HG03025 (cell line): ENCODE results near the gene AUTS2.
A peak's percentile ranks its signal among the peaks of the same experiment; 100 is the strongest.

Source experiments
- ATAC-seq: cut with Tn5 transposase; IDR thresholded peaks from one replicate; pipeline ENCODE4 v1.9.1; 2021; ENCODE audit warnings: mild to moderate bottlenecking, moderate library complexity; ENCODE audit not compliant: unreplicated experiment, low FRiP score

The AUTS2 gene

DNA sequence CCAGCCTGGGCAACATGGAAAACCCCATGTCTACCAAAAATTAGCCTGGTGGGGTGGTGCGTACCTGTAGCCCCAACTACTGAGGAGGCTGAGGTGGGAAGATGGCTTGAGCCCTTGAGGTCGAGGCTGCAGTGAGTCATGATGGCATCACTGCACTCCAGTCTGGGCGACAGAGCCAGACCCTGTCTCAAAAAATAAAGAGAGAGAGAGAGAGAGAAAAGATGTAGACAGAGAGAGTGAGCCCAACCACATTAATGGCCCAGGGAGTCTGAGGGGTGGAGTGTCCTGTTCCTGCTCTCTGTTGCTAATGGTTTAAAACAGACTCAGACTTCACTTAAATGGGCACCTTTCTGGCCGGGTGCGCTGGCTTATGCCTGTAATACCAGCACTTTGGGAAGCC, 1078.0 kb downstream of the AUTS2 start:
- ATAC-seq = no peak

DNA sequence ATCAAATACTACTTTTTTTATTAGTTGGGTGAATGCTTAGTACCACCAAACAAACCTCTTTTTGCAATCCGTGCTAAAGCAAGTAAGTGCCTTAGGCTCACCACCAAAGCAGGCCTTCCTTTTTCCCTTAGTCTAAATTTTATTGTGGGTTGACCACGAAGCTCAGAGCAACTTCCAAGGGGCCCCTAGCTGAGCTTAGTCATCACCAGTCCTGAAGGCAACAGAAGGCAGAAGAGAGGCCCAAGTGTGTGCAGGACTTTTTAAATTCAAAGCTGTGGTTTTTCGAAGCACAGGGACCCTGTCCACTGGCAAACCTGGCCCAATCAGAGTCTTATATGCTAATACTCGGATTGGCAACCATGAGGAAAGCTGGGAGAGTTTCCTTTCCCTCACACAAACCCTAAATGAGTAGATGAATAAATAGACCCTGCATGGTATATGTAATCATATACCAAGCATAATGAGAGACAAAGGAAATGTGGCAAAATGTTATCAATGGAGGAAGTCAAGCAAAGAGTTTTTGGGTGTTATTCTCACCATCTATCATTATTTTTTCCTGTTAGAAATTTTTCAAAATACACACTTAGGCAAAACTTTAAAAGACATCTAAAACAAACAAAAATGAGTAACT, 1080.5 kb downstream of the AUTS2 start:
- no peak for ATAC-seq

DNA sequence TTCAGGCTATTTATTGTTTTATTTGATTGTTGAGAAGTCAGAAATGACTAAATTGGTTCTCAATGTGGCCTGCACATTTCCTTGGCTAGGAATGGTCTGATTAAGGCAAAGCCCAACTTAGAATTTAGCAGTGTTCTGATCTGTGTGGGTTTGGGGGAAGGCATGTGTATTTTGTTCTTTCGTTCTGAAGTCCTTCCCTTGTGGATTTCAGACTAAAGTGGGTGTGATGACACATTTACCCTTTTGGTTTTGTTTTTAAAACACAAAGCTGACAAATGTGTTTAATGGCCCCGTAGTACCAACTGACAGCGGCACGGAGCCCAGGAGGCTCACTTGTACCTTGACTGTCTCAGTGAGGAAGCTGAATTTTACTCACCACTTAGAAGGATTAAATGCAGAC, 1081.4 kb downstream of the AUTS2 start:
- ATAC-seq = no peak

DNA sequence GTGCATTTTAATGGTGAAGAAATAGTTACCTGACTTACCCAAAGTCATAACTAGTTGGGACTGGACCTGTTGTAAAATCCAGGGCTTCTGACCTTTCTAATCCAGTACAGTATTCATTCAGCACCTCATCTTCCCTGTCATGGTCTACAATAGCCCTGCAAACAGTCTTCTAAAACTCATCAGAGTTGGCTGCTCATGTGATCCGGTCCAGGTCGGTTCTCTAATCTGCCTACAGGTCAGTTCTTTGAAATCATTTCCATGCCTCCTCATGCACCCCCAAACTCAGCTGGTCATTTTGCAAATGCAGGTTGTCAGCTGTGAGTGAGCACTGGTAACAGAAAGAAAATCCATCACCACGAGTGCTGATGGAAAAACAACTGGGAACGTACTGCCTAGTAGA, 1082.0 kb downstream of the AUTS2 start:
- ATAC-seq = no peak

DNA sequence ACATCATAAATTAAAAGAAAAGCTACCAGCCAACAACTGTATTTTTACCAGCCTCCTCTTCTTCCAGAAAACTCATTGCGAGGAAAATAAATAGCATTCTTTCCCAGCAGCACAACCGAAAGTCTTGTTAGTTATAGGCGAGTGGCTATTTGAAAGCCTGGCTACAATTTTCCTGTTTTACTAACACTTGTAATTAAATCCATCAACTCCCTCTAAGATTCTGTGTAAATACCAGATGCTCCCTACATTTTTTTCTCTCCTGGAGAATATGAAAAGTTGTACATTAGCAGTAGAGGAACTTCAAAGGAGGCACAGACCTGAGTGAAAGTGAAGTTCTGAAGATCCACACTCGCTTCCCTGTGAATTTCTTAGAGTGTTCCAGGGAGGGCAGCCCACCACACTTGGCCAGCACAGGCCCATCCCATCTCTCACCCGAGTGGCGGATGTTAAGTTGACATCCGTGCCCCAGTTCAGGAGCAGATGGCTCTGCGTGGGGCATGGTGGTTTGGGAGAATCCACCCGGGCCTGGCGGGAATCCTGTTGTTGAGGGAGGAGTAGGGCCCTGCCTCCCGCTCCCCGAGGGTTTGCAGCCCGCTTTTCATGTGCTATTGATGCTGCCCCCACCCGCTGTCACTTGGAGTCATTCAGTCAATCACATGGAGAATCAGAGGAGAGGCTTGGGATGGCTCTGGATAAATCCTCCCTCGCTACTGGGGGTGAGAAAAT, 1082.6 kb downstream of the AUTS2 start:
- ATAC-seq = no peak

DNA sequence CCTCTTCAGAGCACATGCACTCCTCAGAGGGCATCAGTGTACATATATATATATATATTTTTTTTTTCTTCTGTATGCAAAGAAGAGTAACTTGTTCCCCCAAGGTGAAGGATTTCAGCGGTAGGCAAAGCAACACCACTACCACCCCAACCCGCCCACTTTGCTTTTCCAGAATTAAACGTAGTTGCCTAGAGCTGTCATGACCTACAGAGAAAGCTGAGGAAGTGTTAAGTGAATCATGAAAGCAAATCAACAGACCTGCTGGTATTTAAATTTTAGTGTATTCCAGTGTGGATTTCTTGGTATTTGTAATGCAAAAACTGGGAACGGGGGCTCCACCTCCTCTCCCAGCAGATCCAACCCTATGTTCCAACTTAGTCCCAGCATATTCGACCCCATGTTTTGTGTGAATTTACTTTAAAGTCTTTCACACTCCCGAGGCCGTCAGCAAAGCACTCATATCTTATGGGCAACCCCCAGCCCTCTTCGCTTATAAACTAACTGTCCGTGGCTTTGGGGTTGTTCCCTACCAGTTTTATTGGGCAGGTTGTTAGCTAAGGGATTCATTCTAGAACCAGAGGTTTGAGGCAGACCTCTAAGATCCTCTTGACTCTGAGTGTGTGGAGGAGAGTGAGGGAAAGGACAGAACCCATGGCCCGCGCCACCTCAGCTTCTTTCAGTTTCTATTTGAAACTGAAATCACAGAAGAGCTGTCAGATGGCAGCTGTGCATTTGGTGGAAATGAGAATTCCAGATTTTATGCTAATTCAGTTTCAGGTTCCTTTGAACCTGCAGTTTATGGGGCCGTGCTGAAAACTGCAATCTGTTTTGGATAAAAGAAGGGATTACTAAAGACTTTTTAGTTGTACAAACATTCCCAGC, 1083.4 kb downstream of the AUTS2 start:
- peak; percentile 85 for ATAC-seq

DNA sequence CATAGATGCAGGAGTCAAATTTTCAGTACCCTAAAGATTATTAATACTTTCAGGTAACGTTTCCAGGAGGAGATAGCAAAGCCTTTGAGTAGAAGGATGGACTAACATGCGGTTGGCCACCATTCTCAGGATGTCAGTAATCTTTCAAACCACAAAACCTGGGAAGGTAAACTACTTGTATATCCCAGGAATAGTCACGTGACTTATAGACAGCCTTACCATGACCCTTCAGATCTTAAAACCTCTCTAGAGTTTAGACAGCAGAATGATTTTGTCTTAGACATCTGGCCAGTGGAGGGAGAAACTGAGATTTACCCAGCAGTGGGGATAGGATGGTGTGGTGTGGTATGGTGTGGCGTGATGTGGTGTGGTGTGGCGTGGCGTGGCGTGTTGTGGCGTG, 1085.9 kb downstream of the AUTS2 start:
- ATAC-seq = no peak

DNA sequence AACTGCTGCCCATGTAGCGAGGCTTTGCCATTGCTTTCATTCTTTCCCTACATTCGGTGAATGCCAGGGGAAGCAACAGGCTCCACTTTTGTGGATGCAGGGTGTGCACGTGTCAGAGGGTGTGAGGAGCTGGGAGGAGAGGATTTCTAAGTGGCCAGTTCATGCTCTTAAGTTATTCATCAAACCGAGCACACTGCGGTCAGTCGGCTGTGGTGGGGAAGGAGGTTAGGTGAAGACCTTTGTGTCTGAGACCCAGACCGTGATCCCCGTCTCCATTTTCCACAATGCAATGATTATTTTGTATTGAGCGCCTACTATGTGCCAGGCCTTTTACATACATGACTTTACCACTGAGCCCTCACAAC, 1095.0 kb downstream of the AUTS2 start:
- no peak for ATAC-seq

DNA sequence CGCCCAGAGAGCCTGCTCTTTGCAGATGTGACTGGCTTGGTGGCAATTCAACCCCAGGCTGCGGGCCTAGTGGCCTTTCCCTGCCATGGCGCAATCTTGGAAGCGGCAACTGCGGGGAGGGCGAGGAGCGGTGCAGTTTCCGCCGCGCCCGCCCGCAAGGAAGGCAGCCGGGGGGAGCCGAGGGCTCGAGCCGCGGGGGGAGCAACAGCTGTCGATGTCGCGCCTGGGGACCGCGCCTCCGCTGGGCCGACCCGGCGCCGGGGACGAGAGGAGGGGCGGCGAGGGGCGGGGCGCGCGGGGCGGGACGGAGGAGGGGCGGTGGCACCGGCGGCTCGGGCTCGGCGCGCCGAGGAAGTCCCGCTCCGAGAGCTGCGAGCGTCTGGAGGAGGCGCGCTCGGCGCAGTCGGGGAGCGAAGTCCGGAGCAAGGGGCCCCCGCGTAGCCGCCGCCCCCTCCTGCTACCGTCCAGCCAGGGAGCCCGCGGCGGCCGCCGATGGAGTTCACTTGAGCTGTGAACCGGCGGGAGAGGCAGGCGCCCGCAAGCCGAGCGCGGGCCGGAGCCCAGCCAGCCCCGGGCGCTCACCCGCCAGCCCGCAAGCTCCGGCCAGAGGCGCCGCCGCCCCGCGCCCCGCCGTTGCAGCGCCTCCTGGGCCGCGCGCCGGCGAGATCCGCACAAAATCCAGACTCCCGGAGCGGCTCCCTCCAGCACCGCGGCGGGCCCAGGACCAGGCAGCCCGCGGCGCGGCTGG, 1095.6 kb downstream of the AUTS2 start:
- ATAC-seq = peak; percentile 66

DNA sequence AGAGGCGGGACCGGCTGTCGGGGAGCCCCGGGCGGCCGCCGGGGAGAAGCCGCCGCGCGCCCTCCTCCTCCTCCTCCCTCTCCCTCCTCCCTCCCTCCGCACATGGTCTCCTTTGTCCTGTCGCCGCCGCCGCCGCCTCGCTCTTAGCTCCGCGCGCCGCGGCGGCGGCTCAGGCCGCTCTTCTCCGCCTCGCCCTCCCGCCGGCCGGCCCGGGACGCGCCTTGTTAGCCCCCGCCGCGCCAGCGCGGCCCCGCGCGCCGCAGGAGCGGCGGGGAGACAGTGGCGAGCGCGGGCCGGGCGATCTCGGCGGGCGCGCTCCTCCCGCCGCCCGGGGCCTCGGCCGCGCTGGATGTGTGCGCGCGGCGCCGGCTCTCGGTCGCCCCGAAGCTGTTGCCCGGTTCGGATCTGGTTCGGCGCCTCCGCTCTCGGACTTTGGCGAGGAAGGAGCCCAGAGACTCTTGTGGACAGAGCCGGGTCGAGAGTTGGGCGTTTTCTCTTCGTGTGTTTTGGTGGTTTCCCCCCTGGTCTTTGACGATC, 1096.2 kb downstream of the AUTS2 start:
- ATAC-seq = peak; percentile 44

DNA sequence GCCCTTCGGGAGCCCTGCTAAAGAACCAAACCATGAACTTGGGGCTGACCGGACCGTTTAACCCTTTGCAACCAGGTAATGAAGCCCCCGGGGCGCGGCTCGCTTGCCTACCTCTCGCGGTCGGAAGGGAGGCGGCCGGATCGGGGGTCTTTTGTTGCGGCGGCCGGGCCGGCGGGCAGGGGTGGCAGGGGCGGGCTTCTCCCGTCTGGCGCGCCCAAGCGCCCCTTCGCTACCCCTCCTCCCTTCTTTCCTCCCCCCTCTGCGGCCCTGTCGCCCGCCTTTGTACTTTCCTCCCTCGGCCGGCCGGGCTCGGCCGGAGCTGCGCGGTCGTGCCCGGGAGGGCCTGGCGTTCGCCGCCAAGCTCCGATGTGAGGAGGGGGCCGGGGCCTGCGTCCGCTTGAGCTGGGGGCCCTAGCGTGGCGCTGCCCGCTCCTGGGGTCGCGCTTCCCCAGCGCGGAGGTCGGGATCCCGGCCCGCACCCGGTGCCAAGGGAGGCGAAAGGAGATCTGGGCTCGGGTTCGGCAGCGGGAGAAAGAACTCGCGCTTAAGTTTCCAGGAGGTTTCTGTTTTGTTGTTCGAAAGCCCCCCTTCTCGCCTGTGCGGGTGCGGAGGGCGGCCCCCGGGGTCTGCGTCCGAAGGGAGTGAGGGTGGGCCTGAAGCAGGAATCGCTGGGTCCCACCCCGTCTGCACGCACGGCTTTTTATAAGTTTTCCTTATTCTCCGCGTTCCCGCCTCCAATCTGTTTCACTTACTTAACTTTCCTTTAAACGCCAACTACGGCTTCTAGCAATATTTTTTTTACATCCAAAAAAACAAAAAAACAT, 1096.9 kb downstream of the AUTS2 start:
- ATAC-seq = no peak

DNA sequence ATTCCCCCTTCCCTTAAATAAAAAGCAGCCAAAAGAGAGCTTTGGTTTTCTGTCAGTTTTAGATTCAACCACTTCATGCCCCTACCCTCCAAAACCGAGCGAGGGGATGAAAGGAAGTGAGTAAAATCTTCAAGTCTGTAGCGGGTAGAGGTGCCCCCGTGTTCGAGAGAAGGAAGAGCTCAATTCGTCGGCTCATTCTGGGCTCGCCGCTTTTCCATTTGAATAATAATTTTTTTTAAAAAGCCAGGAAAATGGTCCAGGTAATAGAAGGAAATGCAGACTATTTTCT, 1097.5 kb downstream of the AUTS2 start:
- no peak for ATAC-seq

DNA sequence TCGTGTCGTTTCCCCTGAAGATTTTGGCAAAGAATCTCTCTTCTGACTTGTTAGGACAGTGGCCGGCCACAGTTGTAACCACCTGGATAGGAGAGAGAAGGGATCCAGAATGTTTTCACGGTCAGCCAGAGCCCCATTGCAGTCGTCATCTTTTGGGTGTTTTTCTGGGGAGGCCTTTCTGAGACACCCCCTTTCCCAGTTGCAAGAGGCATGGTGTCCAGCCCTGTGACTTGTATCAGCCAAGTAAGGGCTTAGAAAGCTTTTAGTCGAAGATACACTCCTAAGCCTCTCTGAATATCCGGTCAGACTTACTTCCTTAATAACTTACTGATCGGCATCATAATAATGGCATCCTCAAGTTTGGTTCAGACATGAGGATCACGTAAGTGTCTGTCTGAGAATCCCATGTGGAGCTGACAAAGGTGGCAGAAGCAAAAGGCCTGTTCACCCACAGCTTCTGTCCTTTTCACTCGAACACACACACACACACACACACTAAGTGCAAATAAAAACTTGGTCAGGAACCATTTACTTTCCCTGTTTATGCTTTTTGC, 1098.0 kb downstream of the AUTS2 start:
- no peak for ATAC-seq

DNA sequence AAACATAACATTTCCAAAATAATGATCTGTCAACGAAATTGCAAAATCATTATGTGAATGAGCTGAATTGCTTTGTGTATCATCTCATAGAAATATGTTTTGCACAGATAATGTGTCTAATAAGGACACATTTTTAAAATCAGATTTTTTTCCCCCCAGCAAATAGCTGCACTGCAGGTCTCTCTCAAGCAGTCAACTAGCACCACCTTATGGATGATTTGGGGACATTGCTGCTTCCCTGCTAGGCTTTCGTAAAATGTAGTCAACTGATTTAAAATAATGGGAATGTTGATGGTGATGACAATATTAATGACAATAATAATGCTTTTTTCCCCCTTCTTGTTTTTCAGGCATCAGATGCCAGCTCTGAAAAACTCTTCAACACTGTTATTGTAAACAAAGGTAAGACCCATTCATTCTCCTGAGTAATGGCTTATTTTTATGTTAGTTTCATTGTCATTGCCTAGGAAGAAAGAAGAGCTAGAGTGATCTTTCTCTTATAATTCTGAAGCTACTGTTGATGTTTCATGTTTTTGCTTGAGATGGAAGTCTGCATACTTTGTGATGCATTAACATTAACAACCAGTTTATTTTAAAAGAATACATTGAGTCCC, 1100.1 kb downstream of the AUTS2 start:
- ATAC-seq = no peak

DNA sequence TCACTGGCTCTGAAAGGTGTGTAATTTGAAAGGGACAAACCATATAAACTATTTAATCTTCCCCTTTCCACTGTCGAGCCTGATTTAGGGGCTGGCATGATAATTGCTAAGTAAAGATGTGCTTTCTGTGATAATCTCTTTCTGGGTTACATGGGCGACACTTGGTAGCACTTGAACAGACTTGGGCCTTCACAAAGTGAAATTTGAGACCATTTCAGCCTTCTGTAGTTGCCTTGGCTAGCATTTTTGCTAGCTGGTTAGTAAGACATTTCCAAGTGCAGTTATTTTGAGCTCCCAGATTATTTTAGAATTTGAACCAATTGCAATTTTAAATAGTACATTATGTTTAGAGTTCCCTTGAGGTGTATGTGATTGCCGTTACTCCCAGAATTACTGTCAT, 1101.0 kb downstream of the AUTS2 start:
- ATAC-seq = no peak

DNA sequence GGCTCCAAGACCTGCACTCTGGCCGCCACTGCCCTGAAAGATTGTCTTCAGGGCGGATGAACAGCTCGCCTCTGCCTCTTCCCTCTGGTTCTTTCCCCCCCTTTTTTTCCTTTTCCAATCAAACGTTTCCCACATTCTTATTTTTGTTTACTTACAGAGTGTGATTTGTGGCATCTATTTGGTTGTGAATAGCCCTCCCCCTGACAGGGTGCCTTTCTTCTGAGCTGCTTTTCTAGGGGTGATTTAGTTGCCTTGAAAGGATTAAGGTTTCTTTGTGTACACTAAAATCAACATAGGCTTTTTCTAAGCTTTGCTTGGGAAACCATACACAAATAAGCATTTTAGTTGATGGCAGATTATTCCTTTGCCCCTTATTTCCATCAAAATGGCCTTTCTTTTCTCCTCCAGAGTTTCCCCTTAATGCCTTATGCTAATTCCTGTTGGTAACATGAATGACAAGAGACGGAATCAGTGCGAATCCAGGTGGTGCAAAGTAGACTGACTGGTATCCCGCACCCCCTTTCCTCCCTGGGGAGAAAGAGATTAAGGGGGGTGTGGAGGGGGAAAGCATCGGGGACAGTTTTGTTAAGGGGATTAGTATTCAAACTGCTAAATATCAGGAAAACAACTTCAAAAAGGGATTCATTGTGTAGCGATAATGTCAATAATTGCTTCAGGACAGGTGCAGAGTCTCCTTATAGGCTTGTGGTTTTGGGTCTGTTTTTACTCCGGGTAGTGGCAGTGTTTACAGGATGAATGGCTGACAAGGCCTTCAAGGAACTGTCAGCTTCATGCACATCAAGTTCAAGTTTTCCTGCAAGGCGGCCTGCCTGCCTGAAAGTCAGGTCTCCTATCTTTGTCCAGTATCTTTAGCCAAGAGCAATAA, 1102.0 kb downstream of the AUTS2 start:
- no peak for ATAC-seq

DNA sequence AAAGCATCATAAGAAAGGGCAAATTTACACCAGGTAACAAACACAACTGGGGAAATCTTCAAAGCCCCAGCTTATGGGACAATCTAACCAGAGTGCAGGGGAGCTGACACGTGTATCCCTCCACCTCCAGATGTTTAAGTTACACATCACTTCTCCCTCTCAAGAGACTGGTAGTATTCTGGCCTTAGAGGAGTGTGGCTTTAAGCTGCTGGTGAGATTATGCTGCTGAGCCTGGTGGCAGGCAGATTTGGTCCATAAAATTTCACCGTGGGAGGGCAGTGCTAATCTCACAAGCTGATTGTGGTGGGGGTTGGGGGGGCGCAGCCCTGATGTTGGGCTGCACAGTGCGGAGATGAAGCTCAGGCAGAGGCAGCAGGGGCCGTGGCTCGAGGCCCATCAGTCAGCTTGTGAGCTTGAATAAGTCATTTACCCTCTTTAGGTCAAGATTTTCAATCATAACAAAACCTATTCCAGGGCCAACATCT, 1102.7 kb downstream of the AUTS2 start:
- ATAC-seq = no peak

DNA sequence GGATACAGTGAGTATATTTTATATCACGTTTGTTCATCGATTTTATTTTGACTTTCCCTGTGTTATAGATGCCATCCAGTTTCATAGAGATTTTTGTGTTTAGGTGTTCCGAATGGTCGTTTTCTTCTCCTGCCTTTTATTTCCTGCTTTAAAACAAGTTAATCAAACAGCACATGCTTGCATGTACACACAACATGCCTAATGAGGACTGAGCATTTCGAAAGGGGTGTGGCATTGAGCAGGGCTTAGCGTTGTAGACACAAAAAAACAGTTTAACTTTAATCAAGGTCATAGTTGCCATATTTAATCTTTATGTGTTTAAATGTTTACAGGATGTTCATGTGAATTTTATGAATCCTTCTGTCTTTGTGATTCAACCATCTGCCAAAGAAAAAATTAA, 1103.2 kb downstream of the AUTS2 start:
- no peak for ATAC-seq
